GM20431 (cell line): Measurements from ENCODE around the gene SULT2A1.
"Not testable (repeated sequence)": the region's sequence is repeated elsewhere in the genome, so short reads cannot be mapped to it uniquely, and the experiment has no call there.

ENCODE experiments used
- in situ Hi-C: fragments of 300-500 bp; cut with MseI, MboI; formaldehyde crosslinking; loops from one replicate; pipeline ENCODE4 v1.15.0; 2020; ENCODE audit warnings: low sequenced_read_pairs; ENCODE audit not compliant: unreplicated experiment

SULT2A1 gene

DNA sequence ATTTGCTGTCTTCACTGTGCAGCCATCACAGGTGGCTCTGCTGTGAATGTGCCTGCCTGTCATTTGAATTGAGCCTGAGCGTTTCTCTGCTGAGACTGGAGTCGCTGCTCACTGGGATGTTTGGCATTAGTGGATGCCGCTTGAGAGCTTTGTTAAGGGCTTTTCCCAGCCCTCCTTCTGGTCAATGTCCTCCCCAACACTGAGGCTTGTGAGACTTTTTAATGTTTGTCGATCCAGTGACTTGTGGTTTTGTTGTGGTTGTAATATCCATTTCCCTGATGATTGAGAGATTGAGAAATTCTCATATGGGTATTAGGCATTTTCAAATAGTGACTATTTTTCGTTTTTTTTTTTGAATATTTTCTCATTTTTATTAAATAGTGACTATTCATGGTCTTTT, 24.5 kb downstream of the SULT2A1 start:
- in situ Hi-C loops: no loop called here

DNA sequence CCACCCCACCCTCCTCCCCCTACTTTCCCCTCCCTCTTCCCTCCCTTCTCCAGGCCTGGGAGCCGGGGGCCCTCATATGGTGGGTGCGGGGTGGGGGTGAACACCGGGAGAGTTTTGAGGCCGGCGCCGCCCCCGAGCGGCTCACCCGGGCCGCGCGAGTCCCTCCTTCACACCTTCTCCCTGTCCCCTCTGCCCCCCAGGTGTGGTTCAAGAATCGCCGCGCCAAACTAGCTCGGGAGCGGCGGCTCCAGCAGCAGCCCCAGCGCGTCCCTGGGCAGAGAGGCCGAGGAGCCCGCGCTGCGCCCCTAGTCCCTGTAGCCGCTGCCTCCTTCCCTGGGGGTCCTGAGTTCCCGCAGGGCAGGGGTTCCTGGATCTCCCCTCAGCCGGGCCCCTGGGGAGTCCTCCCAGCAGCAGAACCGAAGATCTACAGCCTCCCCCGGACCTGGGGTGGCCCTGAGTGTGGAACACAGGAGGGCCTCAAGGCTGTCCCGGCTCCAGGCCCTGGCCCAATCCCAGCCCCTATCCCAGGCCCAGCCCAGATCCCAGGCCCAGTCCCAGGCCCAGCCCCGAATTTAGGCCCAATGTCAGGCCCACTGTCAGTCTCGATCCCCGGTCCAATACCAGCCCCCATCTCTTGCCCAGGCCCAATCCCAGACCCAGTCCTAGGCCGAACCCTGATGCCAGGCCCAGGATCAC, 25.4 kb downstream of the SULT2A1 start:
- in situ Hi-C loops: no loop called here

DNA sequence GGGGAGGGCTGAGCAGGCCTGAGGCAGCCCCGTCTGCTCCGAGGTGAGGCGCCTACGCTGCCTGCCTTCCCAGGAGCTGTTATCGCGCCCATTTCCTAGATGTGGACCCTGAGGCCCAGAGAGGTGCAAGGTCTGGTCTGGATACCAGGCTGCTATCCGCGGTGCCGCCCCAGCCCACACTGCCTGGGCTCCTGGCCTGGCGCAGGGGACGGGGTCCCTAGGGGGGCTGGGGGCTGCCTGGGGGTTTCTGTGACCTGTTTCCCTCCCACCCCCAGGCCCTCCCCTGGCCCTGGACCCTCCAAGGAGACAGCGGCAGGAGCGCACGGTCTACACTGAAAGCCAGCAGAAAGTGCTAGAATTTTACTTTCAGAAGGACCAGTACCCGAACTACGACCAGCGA, 26.3 kb downstream of the SULT2A1 start:
- in situ Hi-C loops: not testable (repeated sequence)

DNA sequence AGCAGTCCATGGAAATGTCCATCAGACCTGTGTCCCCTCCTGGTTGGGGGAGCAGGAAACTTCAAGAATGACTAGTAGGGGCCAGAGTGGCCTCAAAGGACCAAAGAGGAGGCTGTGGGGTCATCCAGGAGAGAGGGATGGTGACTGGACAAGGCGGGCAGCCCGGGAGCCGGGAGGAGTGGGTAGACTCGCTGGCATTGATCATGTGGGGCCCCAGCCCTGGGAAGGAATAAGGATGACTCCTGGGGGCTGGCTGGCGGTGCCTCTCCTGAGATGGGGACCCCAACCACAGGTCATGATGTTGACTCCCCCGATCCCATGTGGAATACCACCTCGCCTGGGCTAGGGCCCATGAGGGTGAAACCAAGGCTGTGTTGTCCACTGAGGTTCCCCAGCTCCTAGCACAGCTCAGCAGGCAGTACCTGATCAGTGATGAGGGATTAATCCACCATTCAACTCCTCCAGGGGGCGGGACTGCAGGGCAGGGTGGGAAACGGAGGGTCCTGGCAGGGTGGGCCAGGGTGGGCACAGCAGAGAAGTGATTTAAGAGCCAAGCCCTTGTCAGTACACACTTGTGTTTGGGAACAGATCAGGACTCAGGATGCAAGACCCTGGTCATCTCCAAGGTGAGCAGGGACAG, 27.3 kb downstream of the SULT2A1 start, which contains the start of gene TPRX2:
Gene TPRX2, plus strand, starts transcription at position 590 of the 640 bp plus-strand sequence. Its CDS starts 12 bp downstream, at position 602.
- in situ Hi-C loops: not testable (repeated sequence)

DNA sequence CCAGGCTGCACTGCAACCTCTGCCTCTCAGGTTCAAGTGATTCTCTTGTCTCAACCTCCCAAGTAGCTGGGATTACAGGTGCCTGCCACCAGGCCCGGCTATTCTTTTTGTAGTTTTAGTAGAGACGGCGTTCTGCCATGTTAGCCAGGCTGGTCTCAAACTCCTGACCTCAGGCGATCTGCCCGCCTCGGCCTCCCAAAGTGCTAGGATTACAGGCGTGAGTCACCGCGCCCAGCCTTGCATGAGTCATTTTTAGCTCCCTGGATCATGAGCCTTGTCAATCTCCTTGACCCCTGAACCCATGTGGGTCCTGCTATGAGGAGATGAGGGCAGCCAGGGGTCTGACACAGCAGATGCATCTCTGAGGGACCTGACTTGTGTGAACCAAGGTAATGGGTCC, 27.9 kb downstream of the SULT2A1 start:
- in situ Hi-C loops: not testable (repeated sequence)

DNA sequence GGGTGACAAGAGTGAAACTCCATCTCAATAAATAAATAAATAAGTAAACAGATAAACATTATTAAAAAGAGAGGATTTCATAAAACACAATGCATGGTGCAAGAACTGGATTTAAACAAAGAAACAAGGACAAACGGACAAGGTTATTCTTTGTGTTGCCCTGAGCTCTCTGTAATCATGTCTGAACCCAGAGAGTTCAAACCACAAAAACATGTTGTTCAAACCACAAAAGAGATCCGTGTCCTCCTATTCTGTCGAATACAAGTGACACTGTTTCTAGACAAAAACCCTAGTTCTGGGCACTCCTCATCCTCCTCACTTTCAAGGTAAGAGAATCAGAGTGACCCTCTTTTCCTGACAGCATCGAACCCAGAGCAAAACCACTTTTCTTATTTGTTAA, 31.7 kb downstream of the SULT2A1 start:
- in situ Hi-C loops: no loop called here

DNA sequence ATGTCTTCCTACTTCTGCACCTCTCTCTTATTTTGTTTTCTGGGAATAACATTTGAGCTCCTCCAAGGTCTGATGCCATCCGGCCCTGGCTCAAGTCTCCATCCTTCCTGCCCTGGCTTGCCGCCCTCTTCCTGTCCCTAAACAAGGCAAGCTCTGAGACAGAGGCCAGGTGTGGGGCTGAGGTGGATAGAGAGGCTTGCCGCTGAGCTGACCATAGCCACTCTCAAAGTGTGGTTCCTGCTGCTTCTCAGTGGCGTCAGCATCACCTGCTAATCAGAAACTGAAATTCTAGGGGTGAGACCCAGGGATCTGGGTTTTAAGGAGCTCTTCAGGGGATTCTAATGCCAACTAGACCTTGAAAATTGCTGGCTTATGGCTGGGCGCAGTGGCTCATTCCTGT, 33.1 kb downstream of the SULT2A1 start:
- in situ Hi-C loops: no loop called here

DNA sequence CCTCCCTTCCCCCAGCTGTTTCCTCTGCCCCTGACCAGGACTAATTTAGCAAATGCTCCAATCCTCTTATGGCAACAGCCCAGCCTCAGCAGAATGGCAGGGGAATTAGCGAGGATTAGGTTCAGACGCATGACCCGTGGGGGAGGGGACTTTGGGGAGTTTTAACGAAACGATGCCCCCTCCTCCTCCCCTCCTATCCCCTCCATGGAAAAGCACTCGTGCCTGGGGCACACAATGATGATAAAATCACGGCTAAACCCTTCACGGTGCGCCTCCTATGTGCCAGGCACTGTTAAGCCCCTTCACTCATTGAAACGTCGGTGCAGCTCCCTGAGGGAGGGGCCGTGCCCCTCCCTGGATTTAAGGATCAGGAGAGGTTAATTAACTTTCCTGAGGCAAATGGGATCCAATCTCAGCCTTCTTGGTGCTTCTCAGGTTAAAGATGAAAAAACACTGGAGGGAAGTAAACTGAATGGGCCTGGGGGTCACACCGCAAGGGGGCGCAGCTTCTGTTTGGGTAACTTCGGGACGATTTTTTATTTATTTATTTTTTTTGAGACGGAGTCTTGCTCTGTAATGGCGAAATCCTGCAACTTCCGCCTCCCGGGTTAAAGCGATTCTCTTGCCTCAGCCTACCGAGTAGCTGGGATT, 37.2 kb downstream of the SULT2A1 start:
- in situ Hi-C loops: no loop called here

DNA sequence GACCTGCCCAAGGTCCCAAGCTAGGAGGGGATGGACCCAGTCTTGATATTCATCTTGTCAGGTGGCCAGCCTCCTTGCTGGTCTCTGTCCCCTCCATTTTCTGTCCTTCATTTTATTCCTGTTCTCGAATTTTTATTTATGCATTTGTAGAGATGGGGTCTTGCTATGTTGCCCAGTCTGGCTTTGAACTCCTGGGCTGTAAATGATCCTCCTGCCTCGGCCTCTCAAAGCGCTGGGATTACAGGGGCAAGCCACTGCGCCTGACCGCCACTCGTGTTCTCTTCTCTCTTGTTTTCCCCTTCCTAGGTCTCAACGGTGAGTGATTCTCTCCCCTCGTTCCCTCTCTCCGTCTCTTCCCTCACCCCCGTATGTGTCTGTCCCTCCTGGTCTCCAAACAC, 37.7 kb downstream of the SULT2A1 start:
- in situ Hi-C loops: no loop called here

DNA sequence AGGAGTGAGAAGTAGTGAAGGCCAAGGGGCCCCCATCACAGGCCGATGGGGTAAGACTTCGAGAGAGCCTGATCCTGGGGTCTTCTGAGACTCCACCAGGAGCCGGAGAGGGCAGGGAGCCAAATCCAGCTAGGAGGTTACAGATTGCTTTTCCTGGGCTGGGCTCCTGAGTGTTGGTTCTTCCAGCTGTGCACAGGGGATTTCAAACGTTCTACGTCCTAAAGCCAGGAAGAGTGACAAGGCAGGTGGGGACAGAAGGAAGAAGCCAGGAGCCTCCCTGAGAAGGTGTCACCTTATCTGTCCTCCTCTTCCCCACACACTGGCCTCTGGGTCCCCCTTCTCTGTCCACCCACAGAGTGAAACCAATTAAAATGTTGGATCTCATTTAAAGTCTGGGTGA, 43.2 kb downstream of the SULT2A1 start:
- in situ Hi-C loops: no loop called here

DNA sequence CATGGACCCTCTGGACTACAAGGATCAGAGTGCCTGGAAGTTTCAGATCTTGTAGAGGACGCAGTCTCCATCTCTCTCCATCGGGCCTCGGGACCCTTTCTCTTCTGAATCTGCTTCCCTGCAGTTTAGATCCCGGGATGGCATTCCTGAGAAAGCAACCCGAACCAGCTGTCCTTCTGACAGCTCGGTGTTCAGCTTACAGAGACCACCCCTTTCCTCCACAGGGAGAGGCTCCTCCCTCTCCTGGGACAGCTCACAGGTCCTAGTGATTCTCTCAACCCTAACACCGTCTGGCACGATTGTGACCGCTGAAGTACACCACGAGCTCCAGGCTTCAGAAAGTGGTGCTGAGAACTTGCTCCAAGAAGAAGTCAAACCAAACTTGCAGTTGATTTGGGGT, 46.2 kb downstream of the SULT2A1 start:
- in situ Hi-C loops: no loop called here

DNA sequence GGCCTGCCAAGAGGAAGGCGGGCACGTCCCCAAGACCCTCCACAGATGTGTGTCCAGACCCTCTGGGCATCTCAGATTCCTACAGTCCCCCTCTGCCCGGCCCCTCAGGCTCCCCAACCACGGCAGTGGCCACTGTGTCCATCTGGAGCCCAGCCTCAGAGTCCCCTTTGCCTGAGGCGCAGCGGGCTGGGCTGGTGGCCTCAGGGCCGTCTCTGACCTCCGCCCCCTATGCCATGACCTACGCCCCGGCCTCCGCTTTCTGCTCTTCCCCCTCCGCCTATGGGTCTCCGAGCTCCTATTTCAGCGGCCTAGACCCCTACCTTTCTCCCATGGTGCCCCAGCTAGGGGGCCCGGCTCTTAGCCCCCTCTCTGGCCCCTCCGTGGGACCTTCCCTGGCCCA, 46.7 kb downstream of the SULT2A1 start:
- in situ Hi-C loops: no loop called here

DNA sequence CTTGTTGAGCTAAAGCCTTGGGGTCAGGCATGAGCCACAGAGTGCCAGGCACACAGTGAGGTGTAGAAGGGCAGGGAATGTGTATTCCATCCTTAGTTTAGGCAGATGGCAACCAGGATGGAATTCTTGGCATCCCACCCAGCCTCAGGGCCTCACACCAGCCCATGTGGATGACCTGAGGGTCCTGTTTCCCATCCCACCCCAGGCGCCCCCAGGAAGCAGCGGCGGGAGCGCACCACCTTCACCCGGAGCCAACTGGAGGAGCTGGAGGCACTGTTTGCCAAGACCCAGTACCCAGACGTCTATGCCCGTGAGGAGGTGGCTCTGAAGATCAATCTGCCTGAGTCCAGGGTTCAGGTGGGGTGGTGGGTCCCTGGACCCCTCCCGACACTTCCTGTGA, 50.1 kb downstream of the SULT2A1 start:
- in situ Hi-C loops: no loop called here

DNA sequence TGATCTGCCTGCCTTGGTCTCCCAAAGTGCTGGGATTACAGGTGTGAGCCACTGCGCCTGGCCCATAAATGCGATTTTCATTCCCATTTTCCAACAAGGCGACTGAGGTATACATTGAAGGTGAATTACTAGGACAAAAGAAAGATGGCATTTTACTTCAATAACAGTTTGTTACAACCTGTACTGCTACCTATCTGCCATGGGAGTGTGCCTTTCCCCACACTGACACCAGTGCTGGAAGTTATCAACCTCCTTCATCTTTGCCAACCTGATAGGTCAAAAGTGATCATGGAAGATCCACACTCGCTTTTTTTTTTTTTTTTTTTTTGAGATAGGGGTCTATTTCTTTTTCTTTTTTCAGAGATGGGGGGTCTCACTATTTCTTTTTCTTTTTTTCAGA, 53.4 kb downstream of the SULT2A1 start:
- in situ Hi-C loops: no loop called here

DNA sequence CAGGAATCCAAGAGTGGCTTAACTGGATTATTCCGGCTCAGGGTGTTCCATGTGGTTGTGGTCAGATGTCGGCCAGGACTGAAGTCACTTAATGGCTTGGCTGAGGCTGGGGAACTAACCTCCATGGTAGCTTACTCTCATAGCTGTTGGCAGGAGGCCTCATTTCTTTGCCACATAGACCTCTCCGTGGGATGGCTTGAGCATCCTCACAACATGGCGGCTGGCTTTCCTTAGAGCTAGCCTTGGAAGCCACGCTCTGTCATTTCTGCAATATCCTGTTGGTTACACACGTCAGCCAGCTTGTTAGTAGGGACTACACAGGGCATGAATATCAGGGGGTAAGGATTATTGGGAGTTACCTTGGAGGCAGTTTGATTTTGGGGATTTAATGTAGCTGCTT, 59.3 kb downstream of the SULT2A1 start:
- in situ Hi-C loops: no loop called here

DNA sequence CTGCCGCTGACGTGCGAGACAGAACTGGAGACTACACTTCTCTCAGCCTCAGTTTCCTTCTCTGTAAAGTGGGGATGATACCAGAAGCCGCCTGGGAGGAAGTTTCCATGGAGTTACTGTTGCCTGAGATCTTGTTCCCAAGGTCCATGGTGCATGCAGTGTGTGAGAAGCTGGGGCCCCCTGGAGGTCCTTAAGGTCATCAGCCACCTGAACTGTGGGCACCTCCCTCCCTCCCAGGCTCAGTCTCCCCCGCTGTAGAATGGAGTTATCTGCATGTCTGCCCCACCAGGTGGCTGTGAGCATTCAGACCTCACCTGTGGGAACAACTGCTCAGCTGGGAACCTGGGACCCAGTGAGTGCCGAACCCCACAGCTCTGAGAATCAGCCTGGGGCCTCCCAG, 61.7 kb downstream of the SULT2A1 start:
- in situ Hi-C loops: no loop called here

DNA sequence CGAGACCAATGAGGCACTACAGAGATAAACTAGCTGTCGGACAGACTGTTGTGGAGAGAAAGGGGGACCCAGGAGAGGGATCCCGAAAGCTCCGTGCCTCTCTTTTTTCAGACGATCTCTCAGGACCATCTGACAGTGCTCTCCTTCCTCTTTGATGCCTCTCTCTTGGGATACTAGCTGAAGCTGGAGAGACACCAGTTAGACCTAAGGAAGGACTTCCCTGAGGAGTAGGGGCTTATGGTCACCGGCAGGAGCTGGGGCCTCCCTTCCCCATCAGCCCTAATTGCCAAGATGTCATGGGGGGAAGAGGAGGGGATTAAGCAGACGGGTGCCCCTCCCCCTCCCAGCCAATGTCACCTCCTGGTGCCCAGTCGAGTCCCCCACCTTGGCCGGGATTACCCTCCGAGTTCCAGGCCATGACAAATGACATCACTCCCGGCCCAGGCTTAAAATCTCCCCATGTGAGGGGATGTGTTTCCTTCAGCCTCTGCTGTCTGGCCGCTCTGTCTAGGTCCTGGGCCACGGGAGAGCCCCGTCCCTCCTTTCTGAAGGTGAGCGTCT, 64.6 kb downstream of the SULT2A1 start, which contains the start of gene CRX:
Gene CRX, plus strand, starts transcription at position 478 of the 561 bp plus-strand sequence. CDS start 12,507 bp downstream, outside the sequence.
- in situ Hi-C loops: no loop called here
